Lung (tissue), 12 donors: ENCODE data around the gene INSRR. TPM values are rescaled to one million over a fixed set of nuclear protein-coding genes. Genes with fewer than 3 reads are reported as not detected.

ENCODE experiments used
- ATAC-seq: fragments of 200-7000 bp; cut with Tn5 transposase; one replicate; pipeline ENCODE4 v1.9.1; 2020; ENCODE audit warnings: moderate number of reproducible peaks; ENCODE audit not compliant: insufficient read depth, low FRiP score
- DNase-seq, 3 donors: peaks; one replicate each; pipeline ENCODE4 v3.0.0-alpha.2; 2013 to 2017
- H3K27ac ChIP-seq, 2 donors: one replicate each; pipeline ENCODE4 v1.5.1; 2013; ENCODE audit warnings: mild to moderate bottlenecking in 2 of 2, moderate library complexity in 2 of 2, control low read depth in 1 of 2, inconsistent platforms in 1 of 2, low read depth in 1 of 2, low read length in 1 of 2
- H3K27me3 ChIP-seq, 3 donors: one replicate each; pipeline ENCODE4 v1.5.1; 2013; ENCODE audit warnings: low read length in 2 of 3; ENCODE audit not compliant: control insufficient read depth in 3 of 3, insufficient read depth in 3 of 3
- H3K36me3 ChIP-seq, 4 donors: one replicate each; pipeline ENCODE4 v1.5.1; 2013; ENCODE audit warnings: low read length in 4 of 4, mild to moderate bottlenecking in 1 of 4, moderate library complexity in 1 of 4; ENCODE audit not compliant: control insufficient read depth in 4 of 4, insufficient read depth in 4 of 4
- H3K4me1 ChIP-seq, 5 donors: one replicate each; pipeline ENCODE4 v1.5.1; 2013; ENCODE audit warnings: low read length in 5 of 5, mild to moderate bottlenecking in 2 of 5, moderate library complexity in 1 of 5; ENCODE audit not compliant: control insufficient read depth in 5 of 5, insufficient read depth in 5 of 5
- H3K4me3 ChIP-seq: one replicate; pipeline ENCODE4 v1.5.1; 2013; ENCODE audit warnings: mild to moderate bottlenecking, control low read depth, moderate library complexity
- H3K9ac ChIP-seq, 2 donors: one replicate each; pipeline ENCODE4 v1.5.1; 2013; ENCODE audit warnings: low read length in 2 of 2, control low read depth in 1 of 2; ENCODE audit not compliant: insufficient read depth in 1 of 2
- H3K9me3 ChIP-seq, 4 donors: one replicate each; pipeline ENCODE4 v1.5.1; 2013; ENCODE audit warnings: low read length in 3 of 4, mild to moderate bottlenecking in 1 of 4, moderate library complexity in 1 of 4; ENCODE audit not compliant: control insufficient read depth in 4 of 4, insufficient read depth in 3 of 4
- WGBS, 2 donors: extraction: QIAGEN DNeasy Blood & Tissue Kit; methylation state at CpG; one replicate each; pipeline ENCODE4 v1.1.7; 2013; 5-methylcytosine and 5-hydroxymethylcytosine counted together
- polyA plus RNA-seq, 2 donors: library from polyadenylated mRNA; stranded (reverse); fragments of 200-250 nt; gene quantifications; one replicate each; pipeline ENCODE4 v1.2.1, GENCODE V29; 2013
- total RNA-seq, 2 donors: library from RNA; depleted of rRNA in 1 of 2; stranded (reverse); fragments of >200 nt in 1 of 2; gene quantifications; one replicate each; pipeline ENCODE4 v1.2.1, GENCODE V29; 2014 to 2021
- TF ChIP-seq, protein P1 (sequence below): IDR thresholded peaks from 2 replicates; pipeline ENCODE4 v1.5.1; 2012; ENCODE audit warnings: mild to moderate bottlenecking; ENCODE audit errors: control extremely low read depth, extremely low read depth
- donor health status: control.
- donor health status: control.
- donor health status: Bipolar disorder and iron deficiency.
- donor health status: healthy.
- donor health status: DM: yes; HTN: yes; CAD: no.

The INSRR gene
- total and polyA plus RNA-seq, 4 donors, result not detected

DNA sequence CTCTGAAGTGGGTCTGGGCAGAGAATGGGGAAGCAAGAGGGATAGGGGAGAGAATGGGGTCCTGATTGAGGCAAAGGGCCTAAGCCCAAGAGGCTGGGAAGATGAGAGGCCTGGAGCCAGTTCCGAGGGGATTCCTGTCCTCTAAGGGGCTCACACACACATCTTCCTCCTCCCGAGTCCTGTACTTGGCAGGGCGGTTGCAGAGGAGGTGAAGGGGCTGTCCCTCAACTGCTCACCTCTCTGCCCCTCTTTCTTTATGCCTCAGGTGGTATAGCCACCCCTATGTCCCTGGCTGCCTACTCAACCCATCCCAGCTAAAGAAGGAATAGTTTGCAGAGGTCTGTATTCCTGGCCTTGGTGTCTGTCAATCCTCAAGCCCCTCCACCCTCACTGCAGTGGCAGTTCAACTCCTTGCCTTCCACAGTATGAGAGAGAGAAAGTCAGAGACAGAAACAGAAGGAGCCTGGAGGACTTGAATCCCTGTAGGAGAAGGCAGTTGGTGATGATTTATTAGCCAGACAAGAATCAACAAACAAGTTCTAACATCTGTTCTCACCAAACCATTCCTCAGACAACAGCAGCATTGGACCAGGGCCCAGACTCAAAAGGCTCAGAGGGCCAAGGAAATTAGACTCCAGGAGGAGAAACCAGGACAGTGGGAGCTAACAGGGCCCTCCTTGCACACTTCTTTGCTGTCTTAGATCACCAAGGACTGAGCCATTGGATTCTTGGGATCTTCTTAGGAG, 53.0 kb downstream of the INSRR start:
- WGBS, 2 donors, result 86 to 92% methylated on average over 3 of the region's 3 CpGs
- Histone ChIP-seq H3K36me3 (peaks cover under 1 to 16% (median 3%) of the 10 kb centered on the region in 4 donors), H3K27ac (no peak overlapping the region), H3K4me1 (peaks cover 3 to 14% (median 6%) of the 10 kb centered on the region in 5 donors), H3K9ac (no peak overlapping the region), H3K9me3 (no peaks in the 10 kb centered on the region), H3K4me3 (no peak overlapping the region), H3K27me3 (no peaks in the 10 kb centered on the region)
- DNase-seq (peak; percentile 64 to 88 (median 73)), ATAC-seq (no peak)
- TF ChIP-seq, protein P1, sequence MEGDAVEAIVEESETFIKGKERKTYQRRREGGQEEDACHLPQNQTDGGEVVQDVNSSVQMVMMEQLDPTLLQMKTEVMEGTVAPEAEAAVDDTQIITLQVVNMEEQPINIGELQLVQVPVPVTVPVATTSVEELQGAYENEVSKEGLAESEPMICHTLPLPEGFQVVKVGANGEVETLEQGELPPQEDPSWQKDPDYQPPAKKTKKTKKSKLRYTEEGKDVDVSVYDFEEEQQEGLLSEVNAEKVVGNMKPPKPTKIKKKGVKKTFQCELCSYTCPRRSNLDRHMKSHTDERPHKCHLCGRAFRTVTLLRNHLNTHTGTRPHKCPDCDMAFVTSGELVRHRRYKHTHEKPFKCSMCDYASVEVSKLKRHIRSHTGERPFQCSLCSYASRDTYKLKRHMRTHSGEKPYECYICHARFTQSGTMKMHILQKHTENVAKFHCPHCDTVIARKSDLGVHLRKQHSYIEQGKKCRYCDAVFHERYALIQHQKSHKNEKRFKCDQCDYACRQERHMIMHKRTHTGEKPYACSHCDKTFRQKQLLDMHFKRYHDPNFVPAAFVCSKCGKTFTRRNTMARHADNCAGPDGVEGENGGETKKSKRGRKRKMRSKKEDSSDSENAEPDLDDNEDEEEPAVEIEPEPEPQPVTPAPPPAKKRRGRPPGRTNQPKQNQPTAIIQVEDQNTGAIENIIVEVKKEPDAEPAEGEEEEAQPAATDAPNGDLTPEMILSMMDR, result no peak

DNA sequence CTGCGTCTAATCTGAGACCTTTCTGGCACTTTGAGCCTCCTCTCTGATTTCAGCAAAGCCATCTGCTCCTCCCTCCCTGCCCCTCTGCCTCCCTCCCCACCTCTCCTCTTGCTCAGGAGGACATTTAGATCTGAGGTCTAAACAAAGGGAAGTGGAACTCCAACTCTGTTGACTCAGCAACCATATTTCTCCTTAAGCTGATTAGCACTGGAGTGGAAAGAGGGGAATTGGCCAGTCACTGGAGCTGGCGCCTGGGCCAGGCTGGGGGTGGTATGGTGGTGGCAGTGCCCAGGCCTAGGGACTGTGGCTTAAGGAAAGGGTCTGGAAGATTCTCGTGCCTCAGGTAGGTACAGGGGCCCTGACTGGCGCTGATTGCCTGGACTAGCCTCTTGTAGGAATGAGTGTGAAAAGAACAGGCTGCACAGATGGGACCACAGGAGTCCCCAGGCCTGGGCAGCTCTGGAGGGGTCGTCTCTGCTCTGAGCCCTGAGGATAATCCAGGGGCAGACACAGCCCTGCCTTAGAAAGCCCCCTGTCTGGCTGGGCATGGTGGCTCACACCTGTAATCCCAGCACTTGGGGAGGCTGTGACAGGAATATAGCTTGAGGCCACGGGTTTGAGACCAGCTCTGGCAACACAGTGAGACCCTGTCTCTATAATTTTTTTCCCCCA, 54.2 kb downstream of the INSRR start:
- Histone ChIP-seq H3K4me1 (peaks cover 3 to 14% (median 6%) of the 10 kb centered on the region in 5 donors), H3K36me3 (peaks cover 3 to 24% (median 8%) of the 10 kb centered on the region in 4 donors), H3K4me3 (no peak overlapping the region), H3K9ac (no peak overlapping the region), H3K27me3 (no peaks in the 10 kb centered on the region), H3K27ac (no peak overlapping the region), H3K9me3 (no peaks in the 10 kb centered on the region)
- DNase-seq (peak in 2 of 3 donors; percentile 42 to 70), ATAC-seq (peak; percentile 23)
- WGBS, 2 donors, result 58 to 59% methylated on average over 6 of the region's 6 CpGs
- TF ChIP-seq, protein P1, result no peak

DNA sequence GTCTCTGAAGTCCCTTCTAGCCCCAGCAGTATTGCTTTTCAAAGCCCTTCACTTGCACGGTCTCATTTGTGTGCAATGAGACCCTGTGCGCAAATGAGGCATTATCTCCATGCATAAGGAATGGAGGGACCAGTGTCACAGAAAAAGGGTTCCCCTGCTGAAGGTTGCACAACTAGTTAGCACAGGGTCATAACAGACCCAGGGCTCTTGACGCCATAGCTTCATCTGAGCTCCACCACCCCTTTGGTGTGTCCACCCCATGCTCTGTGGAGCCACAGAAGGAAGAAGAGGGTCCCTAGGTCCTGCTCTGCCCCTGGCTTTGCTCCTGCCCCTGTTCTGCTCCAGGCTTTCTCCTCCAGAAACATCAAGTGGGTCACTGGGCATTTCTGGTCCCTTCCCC, 54.9 kb downstream of the INSRR start:
- H3K27me3 ChIP-seq, result no peaks in the 10 kb centered on the region
- H3K9ac ChIP-seq, result no peak overlapping the region
- H3K4me1 ChIP-seq, result peaks cover 3 to 14% (median 6%) of the 10 kb centered on the region in 5 donors
- 71 to 79% methylated on average over 3 of the region's 3 CpGs for WGBS, 2 donors
- H3K36me3 ChIP-seq, result peaks cover 3 to 24% (median 11%) of the 10 kb centered on the region in 4 donors
- no peak for ATAC-seq
- no peak for DNase-seq
- TF ChIP-seq, protein P1, result no peak
- H3K4me3 ChIP-seq, result no peak overlapping the region
- no peaks in the 10 kb centered on the region for H3K9me3 ChIP-seq
- no peak overlapping the region for H3K27ac ChIP-seq
